Bronchial epithelial cell (primary cell): ENCODE data around the gene DENND2C. TPM values are rescaled to one million over a fixed set of nuclear protein-coding genes. Genes with fewer than 3 reads are reported as not detected.

Experiments used
- DNase-seq: peaks from one replicate; pipeline ENCODE4 v3.0.0-alpha.2; 2010; ENCODE audit warnings: low read depth
- FAIRE-seq: peaks from 2 replicates; lab custom pipeline; 2011; peaks lifted over from hg19 to GRCh38; lab: Jason Lieb, UNC
- H3K27me3 ChIP-seq: 2 replicates; pipeline ENCODE4 v1.5.1; 2011; ENCODE audit warnings: low read length; ENCODE audit not compliant: control insufficient read depth, insufficient read depth
- H3K36me3 ChIP-seq: 2 replicates; pipeline ENCODE4 v1.5.1; 2011; ENCODE audit warnings: low read length; ENCODE audit not compliant: control insufficient read depth, insufficient read depth
- H3K4me3 ChIP-seq: 2 replicates; pipeline ENCODE4 v1.5.1; 2011; ENCODE audit warnings: mild to moderate bottlenecking, low read depth, low read length, control low read depth
- CTCF ChIP-seq: IDR thresholded peaks from 2 replicates; pipeline ENCODE4 v1.5.1; 2011; ENCODE audit warnings: mild to moderate bottlenecking, moderate library complexity, low read length, control low read depth, inconsistent platforms; ENCODE audit not compliant: insufficient read depth, severe bottlenecking
- total RNA-seq: library from RNA; depleted of rRNA; stranded (reverse); fragments of >200 nt; gene quantifications from 2 replicates; pipeline ENCODE4 v1.2.1, GENCODE V29; 2014

DENND2C gene
- total RNA-seq, 1 donor from 2014 or later: 18.2 TPM

- peak overlapping the region; percentile 82 for H3K4me3 ChIP-seq
- DNase-seq (no peak), FAIRE-seq (no peak)
- TF ChIP-seq CTCF: no peak
- H3K36me3 ChIP-seq: no peaks in the 10 kb centered on the region
- H3K27me3 ChIP-seq: no peaks in the 10 kb centered on the region
Observed at GRCh38 chr1:114668373-114668772, 1.5 kb downstream of the DENND2C start.

GRCh38 chr1:114666954-114667353, 2.9 kb downstream of the DENND2C start:
- FAIRE-seq (no peak), DNase-seq (no peak)
- Histone ChIP-seq H3K4me3 (no peak overlapping the region), H3K36me3 (no peaks in the 10 kb centered on the region), H3K27me3 (no peaks in the 10 kb centered on the region)
- TF ChIP-seq CTCF: no peak

- no peaks in the 10 kb centered on the region for H3K27me3 ChIP-seq
- FAIRE-seq: no peak
- no peak for TF ChIP-seq CTCF
- H3K4me3 ChIP-seq: no peak overlapping the region
- no peaks in the 10 kb centered on the region for H3K36me3 ChIP-seq
- DNase-seq: no peak
Observed at GRCh38 chr1:114660238-114660637, 9.6 kb downstream of the DENND2C start.

GRCh38 chr1:114651893-114652292, 18.0 kb downstream of the DENND2C start:
- no peaks in the 10 kb centered on the region for H3K27me3 ChIP-seq
- H3K4me3 ChIP-seq: no peak overlapping the region
- DNase-seq: no peak
- no peak for TF ChIP-seq CTCF
- FAIRE-seq: peak; percentile 7
- H3K36me3 ChIP-seq: peaks cover 2% of the 10 kb centered on the region

GRCh38 chr1:114648503-114648902, 21.3 kb downstream of the DENND2C start:
- peaks cover 2% of the 10 kb centered on the region for H3K36me3 ChIP-seq
- no peak overlapping the region for H3K4me3 ChIP-seq
- H3K27me3 ChIP-seq: no peaks in the 10 kb centered on the region
- FAIRE-seq: no peak
- TF ChIP-seq CTCF: no peak
- DNase-seq: no peak

GRCh38 chr1:114641377-114641776, 28.5 kb downstream of the DENND2C start:
- FAIRE-seq: no peak
- no peak for TF ChIP-seq CTCF
- H3K4me3 ChIP-seq: no peak overlapping the region
- H3K36me3 ChIP-seq: no peaks in the 10 kb centered on the region
- DNase-seq: no peak
- no peaks in the 10 kb centered on the region for H3K27me3 ChIP-seq
